ENCODE results near the gene PAX1. TPM values are rescaled to one million over a fixed set of nuclear protein-coding genes. Genes with fewer than 3 reads are reported as not detected.

Gene PAX1
- total and polyA plus RNA-seq, 12 donors: not detected

DNA sequence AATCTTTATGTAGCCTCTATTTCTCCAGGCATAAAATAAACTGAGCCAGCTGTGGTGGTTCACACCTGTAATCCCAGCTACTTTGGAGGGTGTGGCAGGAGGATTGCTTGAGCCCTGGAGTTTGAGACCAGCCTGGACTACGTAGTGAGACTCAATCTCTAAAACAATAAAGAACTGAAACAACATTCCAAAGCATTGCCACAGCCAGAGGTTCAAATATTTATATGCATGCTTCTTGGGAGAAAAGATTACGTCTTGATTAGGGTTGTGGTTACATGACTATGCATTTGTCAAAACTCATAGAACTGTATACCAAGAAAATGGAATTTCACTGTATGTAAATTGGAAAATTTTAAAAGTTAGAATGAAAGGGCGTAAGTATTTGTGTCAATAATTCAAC lies 27.7 kb upstream of the PAX1 start:
- Histone ChIP-seq H3K36me3 (no peaks in the 10 kb centered on the region), H3K4me3 (no peak overlapping the region), H3K27me3 (peaks cover 0 to 20% (median 0%) of the 10 kb centered on the region in 7 donors), H3K27ac (no peak overlapping the region), H3K9me3 (peaks cover 0 to 8% (median 0%) of the 10 kb centered on the region in 11 donors), H3K4me1 (no peaks in the 10 kb centered on the region)
- 62 to 72% methylated on average over 3 of the region's 3 CpGs for WGBS, 2 donors
- DNase-seq (no peak), ATAC-seq (no peak)
- no peak for TF ChIP-seq CTCF (IDR thresholded peaks at IDR 0.05)
- intact Hi-C loops (cut with DNase I): no loop called here

DNA sequence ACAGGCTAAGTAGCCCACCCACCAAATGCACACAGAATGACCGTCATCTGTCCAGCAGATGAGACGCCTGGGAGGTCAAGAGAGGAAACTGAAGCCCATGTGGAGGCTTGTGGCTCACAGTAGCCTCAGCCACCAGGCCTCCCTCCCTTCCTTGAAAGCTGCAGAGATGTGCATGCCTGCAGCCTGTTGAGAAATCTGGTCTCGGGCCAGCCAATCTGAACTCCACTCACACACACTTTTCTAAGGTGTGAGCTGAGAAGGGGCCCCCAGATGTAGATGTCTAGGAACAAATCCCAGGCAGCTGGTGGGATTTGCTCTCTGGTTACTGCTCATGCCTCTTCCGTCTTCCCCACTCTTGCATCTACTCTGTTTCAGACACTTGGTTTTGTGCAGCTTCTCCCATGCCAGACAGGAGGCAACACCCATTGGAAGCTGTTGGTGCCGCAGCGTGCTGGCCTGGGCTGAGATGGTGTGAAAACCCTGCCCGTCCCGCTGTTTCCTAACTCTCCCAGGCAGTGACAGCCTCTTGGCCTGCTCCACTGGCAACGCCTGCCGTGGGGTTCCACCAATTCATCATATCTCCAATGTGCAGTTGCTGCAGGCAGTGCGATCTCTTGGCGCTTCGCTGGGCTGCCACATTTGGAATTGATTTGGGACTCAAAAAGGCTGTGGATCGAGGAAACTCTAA lies 24.1 kb upstream of the PAX1 start:
- no peak for DNase-seq
- intact Hi-C loops (cut with DNase I): no loop called here
- Histone ChIP-seq H3K4me1 (no peaks in the 10 kb centered on the region), H3K27me3 (peaks cover 0 to 27% (median 0%) of the 10 kb centered on the region in 7 donors), H3K9me3 (no peaks in the 10 kb centered on the region), H3K4me3 (no peak overlapping the region), H3K36me3 (no peaks in the 10 kb centered on the region), H3K27ac (no peak overlapping the region)
- 63 to 65% methylated on average over 14 of the region's 14 CpGs for WGBS, 2 donors
- no peak for TF ChIP-seq CTCF (IDR thresholded peaks at IDR 0.05)
- peak in 3 of 8 donors; percentile 40 to 86 (median 54) for ATAC-seq

GRCh38 chr20:21681922-21682318 lies 23.5 kb upstream of the PAX1 start:
- intact Hi-C loops (cut with DNase I): no loop called here
- no peak overlapping the region for H3K4me3 ChIP-seq
- H3K9me3 ChIP-seq: no peaks in the 10 kb centered on the region
- DNase-seq (no peak), ATAC-seq (peak in 2 of 8 donors; percentile 49 to 57)
- no peak for TF ChIP-seq CTCF (IDR thresholded peaks at IDR 0.05)
- H3K36me3 ChIP-seq: no peaks in the 10 kb centered on the region
- 37 to 48% methylated on average over 10 of the region's 10 CpGs for WGBS, 2 donors
- no peaks in the 10 kb centered on the region for H3K4me1 ChIP-seq
- H3K27ac ChIP-seq: no peak overlapping the region
- peaks cover 0 to 21% (median 0%) of the 10 kb centered on the region in 7 donors for H3K27me3 ChIP-seq

DNA sequence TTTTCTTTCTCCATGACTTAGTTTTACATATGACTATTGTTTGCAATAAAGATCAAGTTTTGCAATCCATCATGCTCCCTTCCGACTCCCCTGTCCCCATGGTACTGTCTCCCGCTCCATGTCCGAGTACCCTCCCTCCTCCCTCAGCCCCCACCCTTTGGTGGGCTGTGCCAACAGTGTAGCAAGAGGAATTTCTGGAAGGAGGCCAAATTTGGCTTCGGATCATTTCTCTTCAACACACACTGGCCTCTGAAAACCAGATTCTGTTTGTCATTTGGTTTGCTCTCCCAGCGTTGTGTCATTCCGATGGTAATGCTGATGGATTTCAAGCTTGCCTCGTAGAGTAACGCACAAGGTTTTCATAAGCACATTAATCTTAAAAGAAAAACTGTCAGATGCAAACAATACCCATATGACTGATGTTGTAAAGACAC lies 22.9 kb upstream of the PAX1 start:
- no peaks in the 10 kb centered on the region for H3K36me3 ChIP-seq
- H3K9me3 ChIP-seq: no peaks in the 10 kb centered on the region
- H3K4me3 ChIP-seq: no peak overlapping the region
- ATAC-seq (peak in 2 of 8 donors; percentile 46 to 54), DNase-seq (no peak)
- TF ChIP-seq CTCF (IDR thresholded peaks at IDR 0.05): no peak
- no peaks in the 10 kb centered on the region for H3K4me1 ChIP-seq
- no peak overlapping the region for H3K27ac ChIP-seq
- H3K27me3 ChIP-seq: peaks cover 0 to 21% (median 4%) of the 10 kb centered on the region in 7 donors
- 45 to 53% methylated on average over 8 of the region's 8 CpGs for WGBS, 2 donors
- intact Hi-C loops (cut with DNase I): no loop called here
